ENCODE measurements around the gene PRRT1.

GRCh38 chr6:32156891-32157290, 5.2 kb upstream of the PRRT1 start:
- TF ChIP-seq CTCF (IDR thresholded peaks at IDR 0.05; ENCODE audit: borderline replicate concordance, extremely low read depth, low read length, poor library complexity, severe bottlenecking) (no peak), EZH2 (IDR thresholded peaks at IDR 0.05; ENCODE audit: borderline replicate concordance, low read depth, low read length, severe bottlenecking) (no peak)

All from DND-41 (cell line).